Activated gamma-delta T cell treated with anti-CD3 and anti-CD28 coated beads, Interleukin-2, amount 50 U/mL, for 16 hours (primary cell): Measurements from ENCODE around the gene CPOX.
"Not testable (repeated sequence)": the region's sequence is repeated elsewhere in the genome, so short reads cannot be mapped to it uniquely, and the experiment has no call there.

Source experiments
- DNase-seq: peaks from one replicate; pipeline ENCODE4 v3.0.0-alpha.2; 2020; ENCODE audit warnings: low read depth

The CPOX gene

GRCh38 chr3:98561727-98562521 is 31.5 kb downstream of the CPOX start:
- DNase-seq, result no peak

GRCh38 chr3:98560911-98561310 is 32.5 kb downstream of the CPOX start:
- no peak for DNase-seq

GRCh38 chr3:98559769-98560168 is 33.6 kb downstream of the CPOX start:
- not testable (repeated sequence) for DNase-seq

- no peak for DNase-seq
Measured at GRCh38 chr3:98558100-98558827, 35.1 kb downstream of the CPOX start.

- DNase-seq, result peak; percentile 37
Measured at GRCh38 chr3:98557324-98558010, 35.9 kb downstream of the CPOX start.

GRCh38 chr3:98556164-98557130 is 37.0 kb downstream of the CPOX start:
- peak; percentile 67 for DNase-seq

GRCh38 chr3:98555025-98555379 is 38.4 kb downstream of the CPOX start:
- DNase-seq, result no peak

- no peak for DNase-seq
Measured at GRCh38 chr3:98554580-98554979, 38.8 kb downstream of the CPOX start.

GRCh38 chr3:98553753-98554152 is 39.7 kb downstream of the CPOX start:
- no peak for DNase-seq

GRCh38 chr3:98553021-98553563 is 40.3 kb downstream of the CPOX start:
- DNase-seq, result no peak

- DNase-seq, result no peak
Measured at GRCh38 chr3:98552232-98553020, 41.0 kb downstream of the CPOX start.

- DNase-seq, result no peak
Measured at GRCh38 chr3:98551754-98552153, 41.7 kb downstream of the CPOX start.

- DNase-seq, result no peak
Measured at GRCh38 chr3:98551236-98551635, 42.2 kb downstream of the CPOX start.

- no peak for DNase-seq
Measured at GRCh38 chr3:98550833-98551232, 42.6 kb downstream of the CPOX start.

GRCh38 chr3:98548544-98548943 is 44.9 kb downstream of the CPOX start:
- no peak for DNase-seq

GRCh38 chr3:98545940-98546339 is 47.5 kb downstream of the CPOX start:
- DNase-seq, result no peak

GRCh38 chr3:98542623-98543022 is 50.8 kb downstream of the CPOX start:
- DNase-seq, result no peak

- DNase-seq, result no peak
Measured at GRCh38 chr3:98541695-98542094, 51.7 kb downstream of the CPOX start.

- no peak for DNase-seq
Measured at GRCh38 chr3:98540346-98540745, 53.1 kb downstream of the CPOX start.

GRCh38 chr3:98536456-98537017 is 56.9 kb downstream of the CPOX start:
- DNase-seq, result no peak
